GM12878 (cell line): ENCODE results near the gene CCNY. TPM values are rescaled to one million over a fixed set of nuclear protein-coding genes. Genes with fewer than 3 reads are reported as not detected.

ENCODE experiments used
- ATAC-seq: fragments of 200-7000 bp; cut with Tn5 transposase; 3 replicates; pipeline ENCODE4 v1.9.1; 2020; ENCODE audit warnings: mild to moderate bottlenecking, moderate library complexity
- BruUV-seq: library from RNA; stranded (reverse); fragments of 400-500 nt; replicated peaks from 2 replicates; lab custom pipeline; 2021; lab: Mats Ljungman, UMichigan
- CTCF ChIA-PET: fragments of 300-600 bp; sonication (Branson Sonifier 250); formaldehyde crosslinking; extraction: SDS; loops from one replicate; lab custom pipeline; 2021; ENCODE audit warnings: inconsistent platforms; lab: Yijun Ruan, JAX
- POLR2A ChIA-PET: fragments of 350-600 bp; formaldehyde crosslinking; extraction: SDS; loops from one replicate; lab custom pipeline; 2021; ENCODE audit warnings: inconsistent platforms; lab: Charles Lee
- RAD21 ChIA-PET: fragments of 300-600 bp; sonication (Branson Sonifier 250); formaldehyde crosslinking; loops from one replicate; lab custom pipeline; 2023; ENCODE audit warnings: antibody characterized with exemption; ENCODE audit not compliant: unreplicated experiment; lab: Charles Lee
- SMC1A ChIA-PET: fragments of 300-600 bp; sonication (Branson Sonifier 250); formaldehyde crosslinking; loops from one replicate; lab custom pipeline; 2023; ENCODE audit not compliant: unreplicated experiment, uncharacterized antibody; lab: Charles Lee
- DNase-seq: peaks from one replicate; pipeline ENCODE4 v3.0.0-alpha.2; 2011; ENCODE audit warnings: low read depth, low spot score
- FAIRE-seq: peaks from 3 replicates; lab custom pipeline; 2011; peaks lifted over from hg19 to GRCh38; lab: Jason Lieb, UNC
- H2AFZ ChIP-seq: 2 replicates; pipeline ENCODE4 v1.6.0; 2011; ENCODE audit warnings: low read depth, low read length, control low read depth; ENCODE audit not compliant: control insufficient read depth
- H3K27ac ChIP-seq: 2 replicates; pipeline ENCODE4 v1.5.1; 2011; ENCODE audit warnings: control low read depth; ENCODE audit not compliant: control insufficient read depth, insufficient read depth
- H3K27me3 ChIP-seq, 2 experiments: replicated peaks in 1 of 2; 2 replicates each; pipeline versions ENCODE4 v1.6.0 to v1.6.1; 2011; ENCODE audit warnings: low read length in 1 of 2; ENCODE audit not compliant: control insufficient read depth in 2 of 2, insufficient read depth in 2 of 2
- H3K36me3 ChIP-seq, 2 experiments: 2 replicates each; pipeline ENCODE4 v1.5.1; 2011; ENCODE audit warnings: low read length in 1 of 2; ENCODE audit not compliant: control insufficient read depth in 2 of 2, insufficient read depth in 2 of 2
- H3K4me1 ChIP-seq: 2 replicates; pipeline ENCODE4 v1.6.1; 2011; ENCODE audit warnings: mild to moderate bottlenecking, low read length, moderate library complexity, mixed read lengths; ENCODE audit not compliant: control insufficient read depth, insufficient read depth
- H3K4me2 ChIP-seq: 2 replicates; pipeline ENCODE4 v1.6.0; 2011; ENCODE audit warnings: control low read depth; ENCODE audit not compliant: control insufficient read depth, insufficient read depth
- H3K4me3 ChIP-seq: fragments of 200-600 bp; sonication (generic); 2 replicates; pipeline ENCODE4 v1.5.1; 2016
- H3K79me2 ChIP-seq: 2 replicates; pipeline ENCODE4 v1.6.0; 2011; ENCODE audit warnings: low read length; ENCODE audit not compliant: control insufficient read depth, insufficient read depth
- H3K9ac ChIP-seq: 2 replicates; pipeline ENCODE4 v1.8.0; 2011; ENCODE audit warnings: low read length, control low read depth, mixed read lengths; ENCODE audit not compliant: control insufficient read depth, insufficient read depth
- H3K9me3 ChIP-seq: replicated peaks from 3 replicates; pipeline ENCODE4 v1.5.1; 2011; ENCODE audit warnings: mild to moderate bottlenecking, low read length; ENCODE audit not compliant: control insufficient read depth, insufficient read depth
- H4K20me1 ChIP-seq: 2 replicates; pipeline ENCODE4 v1.6.0; 2011; ENCODE audit not compliant: control insufficient read depth, insufficient read depth
- BRCA1 ChIP-seq: IDR thresholded peaks from 2 replicates; pipeline ENCODE4 v1.6.1; 2011; ENCODE audit warnings: low read depth, low read length, improper control_type of control experiment
- CBFB ChIP-seq: IDR thresholded peaks from 2 replicates; pipeline ENCODE4 v1.6.1; 2016; ENCODE audit warnings: antibody characterized with exemption, low read depth
- CBX3 ChIP-seq: fragments of 200-600 bp; sonication (generic); IDR thresholded peaks from 2 replicates; pipeline ENCODE4 v1.6.1; 2016; ENCODE audit warnings: low read depth, borderline replicate concordance
- CREM ChIP-seq: IDR thresholded peaks from 2 replicates; pipeline ENCODE4 v1.6.1; 2014; ENCODE audit warnings: antibody characterized with exemption, low read depth
- CTCF ChIP-seq, 3 experiments: IDR thresholded peaks in 2 of 3; conservative IDR thresholded peaks in 1 of 3; 2 replicates each; pipeline ENCODE4 v1.5.1; 2011; ENCODE audit warnings: low read depth in 3 of 3, low read length in 3 of 3, mild to moderate bottlenecking in 3 of 3, control low read depth in 2 of 3, moderate library complexity in 2 of 3, inconsistent platforms in 1 of 3, mixed read lengths in 1 of 3; ENCODE audit not compliant: control insufficient read depth in 2 of 3, insufficient read depth in 1 of 3; ENCODE audit errors: extremely low read depth in 1 of 3
- E2F8 ChIP-seq: fragments of 450-650 bp; IDR thresholded peaks from 2 replicates; pipeline ENCODE4 v1.6.1; 2018; ENCODE audit warnings: mild to moderate bottlenecking, low read depth, moderate library complexity; ENCODE audit not compliant: partially characterized antibody
- HDAC2 ChIP-seq: fragments of 200-600 bp; sonication (generic); IDR thresholded peaks from 2 replicates; pipeline ENCODE4 v1.6.1; 2017
- IRF3 ChIP-seq: fragments of 450-650 bp; IDR thresholded peaks from 2 replicates; pipeline ENCODE4 v1.6.1; 2014; ENCODE audit warnings: mild to moderate bottlenecking
- KDM1A ChIP-seq: fragments of 200-600 bp; sonication (generic); IDR thresholded peaks from 2 replicates; pipeline ENCODE4 v1.6.1; 2016; ENCODE audit warnings: borderline replicate concordance
- MTA2 ChIP-seq: fragments of 450-650 bp; IDR thresholded peaks from 2 replicates; pipeline ENCODE4 v1.6.1; 2016; ENCODE audit warnings: low read depth, mild to moderate bottlenecking, moderate library complexity
- RAD51 ChIP-seq: fragments of 450-650 bp; IDR thresholded peaks from 2 replicates; pipeline ENCODE4 v1.6.1; 2016; ENCODE audit warnings: moderate library complexity, mild to moderate bottlenecking, inconsistent platforms
- STAT3 ChIP-seq: IDR thresholded peaks from 2 replicates; pipeline ENCODE4 v1.6.1; 2011; ENCODE audit warnings: low read depth, low read length, improper control_type of control experiment
- TARDBP ChIP-seq: IDR thresholded peaks from 2 replicates; pipeline ENCODE4 v1.6.1; 2016; ENCODE audit warnings: borderline replicate concordance
- TCF12 ChIP-seq: IDR thresholded peaks from 2 replicates; pipeline ENCODE4 v1.6.1; 2011; ENCODE audit warnings: low read depth, mild to moderate bottlenecking, low read length
- WRNIP1 ChIP-seq: IDR thresholded peaks from 2 replicates; pipeline ENCODE4 v1.6.1; 2011; ENCODE audit warnings: low read depth, low read length, improper control_type of control experiment, borderline replicate concordance
- YBX1 ChIP-seq: fragments of 450-650 bp; IDR thresholded peaks from 2 replicates; pipeline ENCODE4 v1.6.1; 2016; ENCODE audit warnings: antibody characterized with exemption
- ZNF274 ChIP-seq: IDR thresholded peaks from one replicate; pipeline ENCODE4 v1.8.0; 2011; ENCODE audit not compliant: insufficient read length, insufficient read depth
- WGBS: methylation state at CpG from one replicate; pipeline ENCODE4 v1.1.6; 2016; ENCODE audit warnings: low lambda C conversion rate; ENCODE audit not compliant: insufficient replicate concordance, insufficient coverage; ENCODE audit errors: missing lambda C conversion rate; 5-methylcytosine and 5-hydroxymethylcytosine counted together
- in situ Hi-C: fragments of 300-500 bp; cut with MboI; formaldehyde crosslinking; loops from 9 replicates; pipeline ENCODE4 v1.14.3; 2018; ENCODE audit warnings: mixed read lengths
- intact Hi-C: fragments of 100-400 bp; cut with micrococcal nuclease; formaldehyde crosslinking; loops from one replicate; pipeline ENCODE4 v1.14.2; 2022; ENCODE audit not compliant: unreplicated experiment
- polyA plus RNA-seq, 11 experiments: library from polyadenylated mRNA; depleted of rRNA in 4 of 11; unstranded in 6 of 11; stranded (reverse) in 5 of 11; fragments of >200 nt; fragmentation: Nextera tagmentation in 4 of 11; fragmentation: Illumina TruSeq in 1 of 11; extraction: Ambion mirVana in 4 of 11; extraction: Trizol in 1 of 11; gene quantifications; 1 replicate in 1 of 11; 2 replicates in 10 of 11; pipeline versions ENCODE4 v1.2.1 to v1.2.3, GENCODE V29; 2011 to 2016; ENCODE audit warnings: inconsistent platforms in 2 of 11, missing spikeins in 2 of 11, low read depth in 1 of 11
- total RNA-seq, 4 experiments: library from RNA; depleted of rRNA in 3 of 4; stranded (reverse); fragments of >200 nt in 3 of 4; fragmentation: Illumina TruSeq in 1 of 4; extraction: Trizol in 1 of 4; gene quantifications; 2 replicates each; pipeline versions ENCODE4 v1.2.1 to v1.2.3, GENCODE V29; 2013 to 2021

Gene CCNY
- total and polyA plus RNA-seq, 10 of the 15 experiments (the other 5 are each of a cell fraction or from before 2014, with no cell fraction given): 3.6 to 50.0 (median 26.1) TPM

GRCh38 chr10:35398908-35399307 is 62.6 kb downstream of the CCNY start (continued):
- no peak for TF ChIP-seq BRCA1
- TF ChIP-seq WRNIP1: no peak
- no peak for TF ChIP-seq IRF3
- TF ChIP-seq CTCF (IDR thresholded peaks at IDR 0.05 in 2 of 3, conservative IDR thresholded peaks at IDR 0.05 in 1 of 3; ENCODE audit: control insufficient read depth in 2 of 3, extremely low read depth in 1 of 3, insufficient read depth in 1 of 3, low read depth in 3 of 3, low read length in 3 of 3): no peak
- no peak for TF ChIP-seq CREM

GRCh38 chr10:35399414-35400009 is 63.2 kb downstream of the CCNY start:
- POLR2A ChIA-PET: no interaction called here
- ATAC-seq: no peak
- Histone ChIP-seq H3K36me3 (no peaks in the 10 kb centered on the region; a peak in 1 of 4 replicates), H4K20me1 (0 out of 2 replicates have a peak, but pooled peaks cover 7% of the 10 kb centered on the region), H2AFZ (no peak overlapping the region), H3K27ac (no peak overlapping the region), H3K4me2 (no peak overlapping the region), H3K4me1 (no peaks in the 10 kb centered on the region), H3K27me3 (no peaks in the 10 kb centered on the region), H3K9me3 (peaks cover 6% of the 10 kb centered on the region; the same call in 2 of the 3 replicates), H3K9ac (no peak overlapping the region), H3K79me2 (no peaks in the 10 kb centered on the region; the same call in 1 of the 2 replicates), H3K4me3 (no peak overlapping the region)
- 90% methylated on average over 6 of the region's 6 CpGs for WGBS
- TF ChIP-seq RAD51: no peak
- no peak for TF ChIP-seq TCF12
- TF ChIP-seq CBX3: no peak
- TF ChIP-seq YBX1: no peak
- no peak for TF ChIP-seq CBFB
- no peak for TF ChIP-seq MTA2
- TF ChIP-seq KDM1A: no peak
- no peak for TF ChIP-seq TARDBP
- TF ChIP-seq E2F8: no peak
- no peak for TF ChIP-seq ZNF274
- TF ChIP-seq HDAC2: no peak
- no peak for TF ChIP-seq STAT3
- in situ Hi-C loops (no loop called here), intact Hi-C loops (no loop called here)
- SMC1A ChIA-PET: no interaction called here
- no peak for DNase-seq
- CTCF ChIA-PET: no interaction called here
- RAD21 ChIA-PET: no interaction called here
- BruUV-seq: no TSS peak
- no peak for FAIRE-seq
